ENCODE data around the gene LRFN4. TPM values are rescaled to one million over a fixed set of nuclear protein-coding genes. Genes with fewer than 3 reads are reported as not detected.
A peak's percentile ranks its signal among the peaks of the same experiment; 100 is the strongest.

The LRFN4 gene
- total and polyA plus RNA-seq, 10 of the 15 experiments (the other 5 are each of a cell fraction or from before 2014, with no cell fraction given) = 0.03 to 43.8 (median 4.9) TPM

- H3K9ac ChIP-seq (ENCODE audit: control insufficient read depth, insufficient read depth, low read length) = peak overlapping the region; percentile 53
- CTCF ChIA-PET = no interaction called here
- 79% methylated on average over 20 of the region's 47 CpGs for WGBS (ENCODE audit: insufficient coverage, insufficient replicate concordance, low lambda C conversion rate, missing lambda C conversion rate)
- intact Hi-C loops (cut with micrococcal nuclease; ENCODE audit: unreplicated experiment) = no loop called here
- FAIRE-seq = no peak
- in situ Hi-C loops (cut with MboI) = no loop called here
- no peak for DNase-seq (ENCODE audit: low read depth, low spot score)
- peaks cover 6% of the 10 kb centered on the region for H3K4me1 ChIP-seq (ENCODE audit: control insufficient read depth, insufficient read depth, low read length)
- peak overlapping the region; percentile 61; the same call in 1 of the 2 replicates for H3K4me3 ChIP-seq
- no peaks in the 10 kb centered on the region for H3K36me3 ChIP-seq (ENCODE audit: control insufficient read depth in 2 of 2, insufficient read depth in 2 of 2, low read length in 1 of 2)
- no peaks in the 10 kb centered on the region for H3K27me3 ChIP-seq (replicated peaks in 1 of 2; ENCODE audit: control insufficient read depth in 2 of 2, insufficient read depth in 2 of 2, low read length in 1 of 2)
- H3K9me3 ChIP-seq (replicated peaks; ENCODE audit: control insufficient read depth, insufficient read depth, low read length) = no peaks in the 10 kb centered on the region
- no TSS peak for BruUV-seq (replicated peaks)
- ATAC-seq = no peak
- peaks cover 8% of the 10 kb centered on the region for H3K79me2 ChIP-seq (ENCODE audit: control insufficient read depth, insufficient read depth, low read length)
- RAD21 ChIA-PET (ENCODE audit: unreplicated experiment) = no interaction called here
- no peaks in the 10 kb centered on the region for H4K20me1 ChIP-seq (ENCODE audit: control insufficient read depth, insufficient read depth)
- H3K4me2 ChIP-seq (ENCODE audit: control insufficient read depth, insufficient read depth) = peak overlapping the region; percentile 94; the same call in 1 of the 2 replicates
- 0 out of 2 replicates have a peak, but pooled peaks have one; percentile 4 for TF ChIP-seq IKZF1 (conservative IDR thresholded peaks at IDR 0.05)
- peak in 1 of 2 experiments; percentile 21; a peak in 1 of 3 replicates for TF ChIP-seq EGR1 (IDR thresholded peaks at IDR 0.05; ENCODE audit: borderline replicate concordance in 1 of 2, low read depth in 2 of 2, low read length in 2 of 2)
- no peak for TF ChIP-seq BHLHE40 (IDR thresholded peaks at IDR 0.05; ENCODE audit: borderline replicate concordance in 1 of 2, low read depth in 2 of 2, low read length in 1 of 2)
- TF ChIP-seq POLR2A (IDR thresholded peaks at IDR 0.05; ENCODE audit: low read depth, low read length) = peak; percentile 21; the same call in 1 of the 2 replicates
- no peak for TF ChIP-seq YBX1 (IDR thresholded peaks at IDR 0.05)
- H2AFZ ChIP-seq (ENCODE audit: control insufficient read depth, low read depth, low read length) = peak overlapping the region; percentile 34; the same call in 1 of the 2 replicates
- POLR2A ChIA-PET = no interaction called here
- SMC1A ChIA-PET (ENCODE audit: uncharacterized antibody, unreplicated experiment) = no interaction called here
- H3K27ac ChIP-seq (ENCODE audit: control insufficient read depth, insufficient read depth) = peak overlapping the region; percentile 58; the same call in 1 of the 2 replicates
These were observed 516 bp downstream of the LRFN4 start for GRCh38 chr11:66857234-66857926.

- Histone ChIP-seq H3K9me3 (replicated peaks; ENCODE audit: control insufficient read depth, insufficient read depth, low read length) (no peaks in the 10 kb centered on the region), H3K27me3 (replicated peaks in 1 of 2; ENCODE audit: control insufficient read depth in 2 of 2, insufficient read depth in 2 of 2, low read length in 1 of 2) (no peaks in the 10 kb centered on the region), H3K27ac (ENCODE audit: control insufficient read depth, insufficient read depth) (no peak overlapping the region), H4K20me1 (ENCODE audit: control insufficient read depth, insufficient read depth) (no peaks in the 10 kb centered on the region), H3K4me3 (peak overlapping the region; percentile 61; the same call in 1 of the 2 replicates), H2AFZ (ENCODE audit: control insufficient read depth, low read depth, low read length) (no peak overlapping the region), H3K4me1 (ENCODE audit: control insufficient read depth, insufficient read depth, low read length) (peaks cover 6% of the 10 kb centered on the region), H3K9ac (ENCODE audit: control insufficient read depth, insufficient read depth, low read length) (no peak overlapping the region; the same call in 1 of the 2 replicates), H3K36me3 (ENCODE audit: control insufficient read depth in 2 of 2, insufficient read depth in 2 of 2, low read length in 1 of 2) (no peaks in the 10 kb centered on the region), H3K4me2 (ENCODE audit: control insufficient read depth, insufficient read depth) (peak overlapping the region; percentile 62; the same call in 1 of the 2 replicates), H3K79me2 (ENCODE audit: control insufficient read depth, insufficient read depth, low read length) (peaks cover 8% of the 10 kb centered on the region)
- no peak for ATAC-seq
- FAIRE-seq = no peak
- ChIA-PET POLR2A (no interaction called here), SMC1A (ENCODE audit: uncharacterized antibody, unreplicated experiment) (no interaction called here), RAD21 (ENCODE audit: unreplicated experiment) (no interaction called here), CTCF (no interaction called here)
- no peak for DNase-seq (ENCODE audit: low read depth, low spot score)
- no TSS peak for BruUV-seq (replicated peaks)
- in situ Hi-C loops (cut with MboI) (no loop called here), intact Hi-C loops (cut with micrococcal nuclease; ENCODE audit: unreplicated experiment) (no loop called here)
- 95% methylated on average over 19 of the region's 19 CpGs for WGBS (ENCODE audit: insufficient coverage, insufficient replicate concordance, low lambda C conversion rate, missing lambda C conversion rate)
- TF ChIP-seq NKRF (conservative IDR thresholded peaks at IDR 0.05) (no peak), HCFC1 (IDR thresholded peaks at IDR 0.05; ENCODE audit: low read length) (no peak), RUNX3 (IDR thresholded peaks at IDR 0.05; ENCODE audit: low read length) (no peak), ZBTB11 (CRISPR knock-in tag; IDR thresholded peaks at IDR 0.05) (no peak), KDM1A (IDR thresholded peaks at IDR 0.05; ENCODE audit: borderline replicate concordance) (no peak), BACH1 (IDR thresholded peaks at IDR 0.05; ENCODE audit: borderline replicate concordance) (no peak), ASH2L (IDR thresholded peaks at IDR 0.05; ENCODE audit: borderline replicate concordance, low read depth) (no peak), GABPA (IDR thresholded peaks at IDR 0.05; ENCODE audit: low read depth) (no peak)
These were observed 992 bp downstream of the LRFN4 start for GRCh38 chr11:66857927-66858185.
